ENCODE data around the gene CCDC167.

DNA sequence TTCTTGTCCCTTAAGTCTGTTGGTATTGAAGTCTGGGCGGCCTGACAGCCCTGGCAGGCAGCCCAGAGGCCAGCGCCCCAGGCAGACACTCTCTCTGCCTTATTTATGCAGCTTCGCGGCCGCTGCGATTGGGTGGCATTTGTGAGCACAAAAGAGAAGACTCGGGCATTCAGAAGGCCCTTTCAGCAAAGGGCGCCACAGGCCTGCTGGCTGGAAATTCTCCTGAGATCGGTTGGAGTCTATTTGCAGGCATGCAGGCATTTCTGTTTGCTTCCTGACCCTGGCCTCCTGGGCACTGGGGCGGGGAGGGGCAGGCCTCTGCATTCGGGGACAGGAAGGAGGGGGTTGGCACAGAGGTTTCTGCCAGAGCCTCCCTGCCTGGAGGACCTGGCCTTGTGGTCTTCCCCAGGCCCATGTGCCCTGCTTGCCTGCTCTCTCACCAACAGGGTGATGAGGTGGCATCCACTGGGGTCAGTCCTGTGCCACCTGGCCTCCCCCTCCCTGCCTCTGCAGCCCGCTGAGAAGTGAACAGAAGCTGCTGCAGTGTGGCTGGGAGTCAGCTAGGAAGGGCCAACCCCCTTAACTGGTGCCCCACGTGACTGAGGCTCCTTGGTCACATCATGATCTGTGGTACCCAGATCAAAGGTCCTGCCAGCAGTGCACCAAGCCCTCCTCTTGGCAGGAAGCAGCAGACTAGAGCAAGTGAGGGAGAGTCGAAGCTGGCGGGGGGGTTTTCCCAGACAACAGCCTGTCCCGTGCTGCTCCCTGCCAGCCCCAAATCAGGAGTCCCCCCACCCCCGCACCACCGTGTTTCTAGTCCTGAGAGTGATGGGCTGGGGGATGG lies 16.6 kb upstream of the CCDC167 start:
- TF ChIP-seq, protein P1, sequence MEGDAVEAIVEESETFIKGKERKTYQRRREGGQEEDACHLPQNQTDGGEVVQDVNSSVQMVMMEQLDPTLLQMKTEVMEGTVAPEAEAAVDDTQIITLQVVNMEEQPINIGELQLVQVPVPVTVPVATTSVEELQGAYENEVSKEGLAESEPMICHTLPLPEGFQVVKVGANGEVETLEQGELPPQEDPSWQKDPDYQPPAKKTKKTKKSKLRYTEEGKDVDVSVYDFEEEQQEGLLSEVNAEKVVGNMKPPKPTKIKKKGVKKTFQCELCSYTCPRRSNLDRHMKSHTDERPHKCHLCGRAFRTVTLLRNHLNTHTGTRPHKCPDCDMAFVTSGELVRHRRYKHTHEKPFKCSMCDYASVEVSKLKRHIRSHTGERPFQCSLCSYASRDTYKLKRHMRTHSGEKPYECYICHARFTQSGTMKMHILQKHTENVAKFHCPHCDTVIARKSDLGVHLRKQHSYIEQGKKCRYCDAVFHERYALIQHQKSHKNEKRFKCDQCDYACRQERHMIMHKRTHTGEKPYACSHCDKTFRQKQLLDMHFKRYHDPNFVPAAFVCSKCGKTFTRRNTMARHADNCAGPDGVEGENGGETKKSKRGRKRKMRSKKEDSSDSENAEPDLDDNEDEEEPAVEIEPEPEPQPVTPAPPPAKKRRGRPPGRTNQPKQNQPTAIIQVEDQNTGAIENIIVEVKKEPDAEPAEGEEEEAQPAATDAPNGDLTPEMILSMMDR (conservative IDR thresholded peaks at IDR 0.05; ENCODE audit: low read depth, low read length) = no peak
- TF ChIP-seq EZH2 (IDR thresholded peaks at IDR 0.05; ENCODE audit: borderline replicate concordance, low read depth, low read length, poor library complexity, severe bottlenecking) = no peak

All from A673 (cell line).